Parathyroid adenoma (tissue), 2 donors: ENCODE data around the gene GARRE1.

Experiments used
- H2AFZ ChIP-seq: fragments of 300-600 bp; sonication (generic); one replicate; pipeline ENCODE4 v1.7.0; 2017; ENCODE audit warnings: antibody characterized with exemption, mild to moderate bottlenecking
- H3K27ac ChIP-seq: fragments of 300-600 bp; sonication (generic); one replicate; pipeline ENCODE4 v1.7.0; 2017
- H3K27me3 ChIP-seq: fragments of 300-600 bp; sonication (generic); one replicate; pipeline ENCODE4 v1.7.0; 2017; ENCODE audit warnings: low read length; ENCODE audit not compliant: control insufficient read depth, insufficient read depth
- H3K36me3 ChIP-seq: fragments of 300-600 bp; sonication (generic); one replicate; pipeline ENCODE4 v1.7.0; 2017; ENCODE audit warnings: low read length; ENCODE audit not compliant: control insufficient read depth, insufficient read depth
- H3K4me1 ChIP-seq: fragments of 300-600 bp; sonication (generic); one replicate; pipeline ENCODE4 v1.7.0; 2017; ENCODE audit warnings: control low read depth
- H3K4me2 ChIP-seq: fragments of 300-600 bp; sonication (generic); one replicate; pipeline ENCODE4 v1.7.0; 2017; ENCODE audit warnings: low read length
- H3K4me3 ChIP-seq: fragments of 300-600 bp; sonication (generic); one replicate; pipeline ENCODE4 v1.7.0; 2017; ENCODE audit warnings: low read depth, low read length
- H3K79me2 ChIP-seq: fragments of 300-600 bp; sonication (generic); one replicate; pipeline ENCODE4 v1.7.0; 2017; ENCODE audit warnings: control low read depth
- H3K9ac ChIP-seq: fragments of 300-600 bp; sonication (generic); one replicate; pipeline ENCODE4 v1.7.0; 2017; ENCODE audit warnings: mild to moderate bottlenecking
- H3K9me3 ChIP-seq: fragments of 300-600 bp; sonication (generic); one replicate; pipeline ENCODE4 v1.7.0; 2017; ENCODE audit warnings: low read length; ENCODE audit not compliant: control insufficient read depth
- CTCF ChIP-seq: fragments of 300-600 bp; sonication (generic); IDR thresholded peaks from one replicate; pipeline ENCODE4 v1.7.0; 2017; ENCODE audit warnings: antibody characterized with exemption, mild to moderate bottlenecking
- donor health status: primary hyperparathyroidism.

GARRE1 gene

GRCh38 chr19:34261334-34262109 is 7.2 kb downstream of the GARRE1 start:
- Histone ChIP-seq H3K27me3 (no peaks in the 10 kb centered on the region), H3K4me3 (no peak overlapping the region), H2AFZ (no peak overlapping the region), H3K27ac (no peak overlapping the region), H3K4me2 (no peak overlapping the region), H3K9ac (no peak overlapping the region), H3K4me1 (peaks cover 6% of the 10 kb centered on the region), H3K79me2 (peaks cover 62% of the 10 kb centered on the region), H3K36me3 (no peaks in the 10 kb centered on the region), H3K9me3 (no peaks in the 10 kb centered on the region)
- TF ChIP-seq CTCF: no peak

GRCh38 chr19:34263745-34264237 is 9.4 kb downstream of the GARRE1 start:
- Histone ChIP-seq H3K9me3 (no peaks in the 10 kb centered on the region), H3K27ac (no peak overlapping the region), H3K4me2 (no peak overlapping the region), H3K79me2 (peaks cover 54% of the 10 kb centered on the region), H3K27me3 (no peaks in the 10 kb centered on the region), H2AFZ (no peak overlapping the region), H3K4me3 (no peak overlapping the region), H3K4me1 (peaks cover 6% of the 10 kb centered on the region), H3K9ac (no peak overlapping the region), H3K36me3 (no peaks in the 10 kb centered on the region)
- TF ChIP-seq CTCF: no peak

- TF ChIP-seq CTCF: no peak
- Histone ChIP-seq H3K36me3 (no peaks in the 10 kb centered on the region), H3K27me3 (no peaks in the 10 kb centered on the region), H3K4me1 (peaks cover 16% of the 10 kb centered on the region), H2AFZ (no peak overlapping the region), H3K79me2 (peaks cover 43% of the 10 kb centered on the region), H3K4me3 (no peak overlapping the region), H3K9me3 (no peaks in the 10 kb centered on the region), H3K27ac (peak overlapping the region; percentile 50), H3K4me2 (no peak overlapping the region), H3K9ac (no peak overlapping the region)
These were observed 10.9 kb downstream of the GARRE1 start for GRCh38 chr19:34265221-34265650.

GRCh38 chr19:34269081-34269480 is 14.7 kb downstream of the GARRE1 start:
- Histone ChIP-seq H3K9ac (no peak overlapping the region), H2AFZ (no peak overlapping the region), H3K36me3 (no peaks in the 10 kb centered on the region), H3K4me3 (no peak overlapping the region), H3K4me2 (peak overlapping the region; percentile 13), H3K9me3 (no peaks in the 10 kb centered on the region), H3K27ac (peak overlapping the region; percentile 77), H3K27me3 (no peaks in the 10 kb centered on the region), H3K4me1 (peaks cover 17% of the 10 kb centered on the region), H3K79me2 (peaks cover 53% of the 10 kb centered on the region)
- no peak for TF ChIP-seq CTCF

- Histone ChIP-seq H3K36me3 (no peaks in the 10 kb centered on the region), H3K79me2 (peaks cover 53% of the 10 kb centered on the region), H2AFZ (no peak overlapping the region), H3K27ac (peak overlapping the region; percentile 77), H3K9ac (no peak overlapping the region), H3K4me1 (peaks cover 17% of the 10 kb centered on the region), H3K27me3 (no peaks in the 10 kb centered on the region), H3K4me2 (peak overlapping the region; percentile 41), H3K9me3 (no peaks in the 10 kb centered on the region), H3K4me3 (no peak overlapping the region)
- no peak for TF ChIP-seq CTCF
These were observed 15.1 kb downstream of the GARRE1 start for GRCh38 chr19:34269489-34269888.
